Testis (tissue), 3 donors: Measurements from ENCODE around the gene TTLL8. TPM values are rescaled to one million over a fixed set of nuclear protein-coding genes. Genes with fewer than 3 reads are reported as not detected.

Experiments
- DNase-seq: peaks from one replicate; pipeline ENCODE4 v3.0.0-alpha.2; 2019
- H3K27ac ChIP-seq, 2 donors: fragments of 200-600 bp; sonication (generic); one replicate each; pipeline ENCODE4 v1.5.1; 2019
- H3K27me3 ChIP-seq: fragments of 200-600 bp; sonication (generic); one replicate; pipeline ENCODE4 v1.5.1; 2019
- H3K36me3 ChIP-seq: fragments of 200-600 bp; sonication (generic); one replicate; pipeline ENCODE4 v1.5.1; 2017; ENCODE audit warnings: low read depth; ENCODE audit errors: missing control alignments
- H3K4me1 ChIP-seq: fragments of 200-600 bp; sonication (generic); one replicate; pipeline ENCODE4 v1.5.1; 2019
- H3K4me3 ChIP-seq, 2 donors: fragments of 200-600 bp; sonication (generic); one replicate each; pipeline ENCODE4 v1.5.1; 2017 to 2019
- H3K9me3 ChIP-seq: fragments of 200-600 bp; sonication (generic); one replicate; pipeline ENCODE4 v1.5.1; 2017
- CTCF ChIP-seq, 3 experiments: fragments of 450-650 bp in 2 of 3; fragments of 200-600 bp in 1 of 3; sonication (generic) in 1 of 3; IDR thresholded peaks; one replicate each; pipeline ENCODE4 v1.5.1; 2016 to 2019; ENCODE audit warnings: antibody characterized with exemption in 3 of 3, mild to moderate bottlenecking in 2 of 3, moderate library complexity in 1 of 3
- POLR2A ChIP-seq: fragments of 450-650 bp; IDR thresholded peaks from one replicate; pipeline ENCODE4 v1.6.1; 2017; ENCODE audit warnings: antibody characterized with exemption, mild to moderate bottlenecking, moderate library complexity
- WGBS, 2 donors: methylation state at CpG; one replicate each; pipeline ENCODE4 v1.1.5; 2018; 5-methylcytosine and 5-hydroxymethylcytosine counted together
- intact Hi-C: fragments of 100-400 bp; cut with DNase I; formaldehyde crosslinking; loops from one replicate; pipeline ENCODE4 v1.15.1; 2023; ENCODE audit warnings: low total_unique reads
- polyA plus RNA-seq: library from polyadenylated mRNA; stranded (reverse); fragments of 350-450 nt; fragmentation: Illumina TruSeq; extraction: RNeasy Lipid Tissue Mini Kit (QIAGEN cat#74804); gene quantifications from one replicate; pipeline ENCODE4 v1.2.3, GENCODE V29; 2014; ENCODE audit warnings: low read depth, low replicate concordance; ENCODE audit not compliant: insufficient read depth
- total RNA-seq, 2 donors: library from RNA; depleted of rRNA; stranded (reverse); fragments of >200 nt; gene quantifications; one replicate each; pipeline ENCODE4 v1.2.3, GENCODE V29; 2016

The TTLL8 gene
- total and polyA plus RNA-seq, 3 donors from 2014 or later = 5.1 to 11.9 (median 11.3) TPM

GRCh38 chr22:50064453-50064852 is 6.4 kb upstream of the TTLL8 start:
- no peaks in the 10 kb centered on the region for H3K4me1 ChIP-seq
- intact Hi-C loops = no loop called here
- H3K27ac ChIP-seq = no peak overlapping the region
- no peaks in the 10 kb centered on the region for H3K27me3 ChIP-seq
- no peak for DNase-seq
- TF ChIP-seq CTCF (IDR thresholded peaks at IDR 0.05) = no peak
- TF ChIP-seq POLR2A = no peak
- H3K36me3 ChIP-seq = no peaks in the 10 kb centered on the region
- WGBS, 2 donors = 60 to 75% methylated on average over 18 of the region's 18 CpGs
- H3K4me3 ChIP-seq = no peak overlapping the region
- H3K9me3 ChIP-seq = no peaks in the 10 kb centered on the region

GRCh38 chr22:50063589-50064393 is 5.7 kb upstream of the TTLL8 start:
- TF ChIP-seq CTCF (IDR thresholded peaks at IDR 0.05) (no peak), POLR2A (no peak)
- H3K36me3 ChIP-seq = no peaks in the 10 kb centered on the region
- H3K27ac ChIP-seq = no peak overlapping the region
- H3K9me3 ChIP-seq = no peaks in the 10 kb centered on the region
- DNase-seq = no peak
- intact Hi-C loops = no loop called here
- no peak overlapping the region for H3K4me3 ChIP-seq
- WGBS, 2 donors = 61 to 86% methylated on average over 11 to 23 of the region's 23 CpGs
- H3K27me3 ChIP-seq = no peaks in the 10 kb centered on the region
- no peaks in the 10 kb centered on the region for H3K4me1 ChIP-seq

- no peaks in the 10 kb centered on the region for H3K27me3 ChIP-seq
- 83 to 93% methylated on average over 10 to 19 of the region's 19 CpGs for WGBS, 2 donors
- no peaks in the 10 kb centered on the region for H3K36me3 ChIP-seq
- no peak overlapping the region for H3K4me3 ChIP-seq
- no peaks in the 10 kb centered on the region for H3K4me1 ChIP-seq
- intact Hi-C loops = no loop called here
- no peak for DNase-seq
- no peaks in the 10 kb centered on the region for H3K9me3 ChIP-seq
- TF ChIP-seq CTCF (IDR thresholded peaks at IDR 0.05) (no peak), POLR2A (no peak)
- no peak overlapping the region for H3K27ac ChIP-seq
These were observed 4.5 kb upstream of the TTLL8 start for GRCh38 chr22:50062509-50063135.

- WGBS, 2 donors = 70 to 77% methylated on average over 17 of the region's 17 CpGs
- H3K27me3 ChIP-seq = no peaks in the 10 kb centered on the region
These were observed 3.8 kb upstream of the TTLL8 start for GRCh38 chr22:50061824-50062355.

More at GRCh38 chr22:50061824-50062355, 3.8 kb upstream of the TTLL8 start:
- TF ChIP-seq CTCF (IDR thresholded peaks at IDR 0.05) (no peak), POLR2A (no peak)
- no peaks in the 10 kb centered on the region for H3K4me1 ChIP-seq
- no peaks in the 10 kb centered on the region for H3K36me3 ChIP-seq
- no peaks in the 10 kb centered on the region for H3K9me3 ChIP-seq
- intact Hi-C loops = no loop called here
- no peak for DNase-seq
- no peak overlapping the region for H3K27ac ChIP-seq
- no peak overlapping the region for H3K4me3 ChIP-seq
